ENCODE measurements around the gene RPL36. TPM values are rescaled to one million over a fixed set of nuclear protein-coding genes. Genes with fewer than 3 reads are reported as not detected.
A peak's percentile ranks its signal among the peaks of the same experiment; 100 is the strongest.

RPL36 gene
- total and polyA plus RNA-seq, 5 donors from 2014 or later = 984 to 2,703 (median 1,992) TPM

DNA sequence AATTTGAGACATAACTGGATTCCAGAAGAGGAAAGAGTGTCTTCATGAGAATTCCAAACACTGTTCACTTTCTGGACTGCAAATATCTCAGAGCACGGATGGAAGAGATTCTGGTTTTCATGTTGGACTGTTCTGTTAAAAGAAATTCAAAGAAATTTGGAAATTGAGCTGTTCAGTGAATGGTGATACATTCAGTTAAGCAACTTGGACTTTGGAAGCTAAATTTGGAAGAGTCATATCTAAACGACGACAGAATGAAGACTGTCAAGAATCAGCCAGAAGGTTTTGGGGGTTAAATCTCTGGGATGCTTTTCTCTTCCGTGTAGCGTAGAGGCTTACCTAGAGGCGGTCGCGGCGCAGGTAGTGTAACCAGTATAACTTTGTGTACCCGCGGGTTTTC is 41.6 kb upstream of the RPL36 start:
- no peaks in the 10 kb centered on the region for H3K4me1 ChIP-seq (ENCODE audit: control insufficient read depth, insufficient read depth, low read length, poor library complexity, severe bottlenecking)
- Mint-ChIP-seq H3K4me3 (no peak overlapping the region), H3K4me1 (peaks cover 0 to 28% (median 23%) of the 10 kb centered on the region in 4 donors), H3K36me3 (peaks cover 66% of the 10 kb centered on the region), H3K27ac (no peak overlapping the region), H3K27me3 (no peaks in the 10 kb centered on the region), H3K9me3 (no peaks in the 10 kb centered on the region)
- ATAC-seq (ENCODE audit: low read depth in 2 of 2) = no peak
- no peak for DNase-seq
- H3K36me3 ChIP-seq (ENCODE audit: control insufficient read depth, insufficient read depth, low read length) = peaks cover 84% of the 10 kb centered on the region
- no peaks in the 10 kb centered on the region for H3K27me3 ChIP-seq (ENCODE audit: control insufficient read depth, insufficient read depth, low read length)
- no peak overlapping the region for H3K4me3 ChIP-seq (ENCODE audit: low read depth, low read length)
- H3K9me3 ChIP-seq (ENCODE audit: control insufficient read depth in 2 of 2, low read length in 2 of 2) = no peaks in the 10 kb centered on the region
- H3K27ac ChIP-seq (ENCODE audit: insufficient read depth, low read length, poor library complexity, severe bottlenecking) = no peak overlapping the region

DNA sequence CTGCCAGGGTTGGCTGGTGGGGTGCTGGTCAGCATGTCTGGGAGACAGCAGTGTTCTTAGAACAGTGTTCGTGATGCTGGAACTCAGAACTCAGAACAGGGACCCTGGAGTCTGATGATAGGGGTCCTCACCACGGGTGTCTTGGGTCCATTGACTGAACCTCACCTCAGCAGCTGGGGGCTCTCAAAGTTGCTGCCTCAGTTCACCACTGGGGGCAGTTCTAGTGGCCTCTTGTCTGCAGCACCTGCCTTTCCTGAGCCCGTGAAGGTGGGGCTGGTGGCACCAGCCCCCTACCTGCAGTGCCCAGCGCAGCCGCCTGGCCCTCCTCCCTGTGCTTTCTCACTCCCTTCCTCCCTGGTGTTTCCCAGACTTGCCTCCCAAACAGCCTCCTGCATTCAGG is 38.7 kb upstream of the RPL36 start:
- no peak overlapping the region for H3K4me3 Mint-ChIP-seq
- H3K9me3 Mint-ChIP-seq = no peaks in the 10 kb centered on the region
- no peaks in the 10 kb centered on the region for H3K9me3 ChIP-seq (ENCODE audit: control insufficient read depth in 2 of 2, low read length in 2 of 2)
- no peak for ATAC-seq (ENCODE audit: low read depth in 2 of 2)
- no peak overlapping the region for H3K27ac Mint-ChIP-seq
- no peak for DNase-seq
- H3K4me1 Mint-ChIP-seq = peaks cover 0 to 10% (median 6%) of the 10 kb centered on the region in 4 donors
- no peaks in the 10 kb centered on the region for H3K27me3 Mint-ChIP-seq
- H3K27me3 ChIP-seq (ENCODE audit: control insufficient read depth, insufficient read depth, low read length) = no peaks in the 10 kb centered on the region
- H3K4me3 ChIP-seq (ENCODE audit: low read depth, low read length) = no peak overlapping the region
- no peaks in the 10 kb centered on the region for H3K4me1 ChIP-seq (ENCODE audit: control insufficient read depth, insufficient read depth, low read length, poor library complexity, severe bottlenecking)
- H3K36me3 ChIP-seq (ENCODE audit: control insufficient read depth, insufficient read depth, low read length) = peaks cover 82% of the 10 kb centered on the region
- no peak overlapping the region for H3K27ac ChIP-seq (ENCODE audit: insufficient read depth, low read length, poor library complexity, severe bottlenecking)
- peaks cover 54% of the 10 kb centered on the region for H3K36me3 Mint-ChIP-seq

DNA sequence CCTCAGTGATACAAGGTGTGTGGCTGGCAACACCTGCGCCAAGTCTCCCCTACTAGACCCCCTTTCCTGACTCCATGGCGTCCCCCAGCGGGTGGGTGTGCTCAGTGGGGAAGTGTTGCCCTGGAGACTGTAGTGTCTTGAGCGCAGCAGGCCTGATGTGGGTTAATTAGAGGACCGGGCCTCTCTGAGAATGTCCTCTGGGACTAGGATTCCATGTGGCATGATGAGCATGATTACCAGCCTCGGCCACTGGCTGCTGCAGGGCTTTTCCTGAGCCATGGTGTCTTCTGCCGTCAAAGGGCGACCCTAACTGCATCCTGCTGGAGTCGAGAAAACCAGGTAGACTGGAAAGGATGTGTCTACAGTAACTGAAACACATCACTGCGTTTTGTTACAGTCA is 37.8 kb upstream of the RPL36 start:
- Histone ChIP-seq H3K4me3 (ENCODE audit: low read depth, low read length) (no peak overlapping the region), H3K36me3 (ENCODE audit: control insufficient read depth, insufficient read depth, low read length) (peaks cover 77% of the 10 kb centered on the region), H3K4me1 (ENCODE audit: control insufficient read depth, insufficient read depth, low read length, poor library complexity, severe bottlenecking) (no peaks in the 10 kb centered on the region), H3K27me3 (ENCODE audit: control insufficient read depth, insufficient read depth, low read length) (no peaks in the 10 kb centered on the region), H3K27ac (ENCODE audit: insufficient read depth, low read length, poor library complexity, severe bottlenecking) (no peak overlapping the region), H3K9me3 (ENCODE audit: control insufficient read depth in 2 of 2, low read length in 2 of 2) (no peaks in the 10 kb centered on the region)
- DNase-seq (no peak), ATAC-seq (ENCODE audit: low read depth in 2 of 2) (no peak)
- Mint-ChIP-seq H3K27me3 (no peaks in the 10 kb centered on the region), H3K36me3 (peaks cover 49% of the 10 kb centered on the region), H3K4me3 (no peak overlapping the region), H3K9me3 (no peaks in the 10 kb centered on the region), H3K27ac (no peak overlapping the region), H3K4me1 (peaks cover 0 to 4% (median under 1%) of the 10 kb centered on the region in 4 donors)

DNA sequence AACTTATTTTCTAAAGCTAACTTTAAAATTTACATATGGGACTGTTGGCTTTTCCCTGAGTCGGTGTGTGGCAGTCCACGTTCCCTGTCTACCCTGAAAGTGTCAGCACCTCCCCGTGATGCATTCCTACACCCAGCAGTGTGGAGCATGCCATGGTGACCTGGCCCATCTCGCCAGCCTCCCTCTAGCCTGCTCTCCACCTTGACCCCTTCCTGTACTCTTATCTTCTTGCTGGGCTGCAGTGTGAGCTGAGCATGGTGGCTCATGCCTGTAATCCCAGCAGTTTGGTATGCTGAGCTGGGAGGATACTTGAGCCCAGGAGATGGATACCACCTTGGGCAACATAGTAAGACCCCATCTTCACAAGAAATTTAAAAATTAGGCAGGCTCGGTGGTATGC is 35.2 kb upstream of the RPL36 start:
- H3K36me3 ChIP-seq (ENCODE audit: control insufficient read depth, insufficient read depth, low read length) = peaks cover 79% of the 10 kb centered on the region
- Mint-ChIP-seq H3K36me3 (peaks cover 47% of the 10 kb centered on the region), H3K9me3 (no peaks in the 10 kb centered on the region), H3K4me1 (no peaks in the 10 kb centered on the region), H3K4me3 (no peak overlapping the region), H3K27ac (peak overlapping the region in 1 of 3 donors; percentile 29), H3K27me3 (no peaks in the 10 kb centered on the region)
- no peaks in the 10 kb centered on the region for H3K27me3 ChIP-seq (ENCODE audit: control insufficient read depth, insufficient read depth, low read length)
- no peak overlapping the region for H3K27ac ChIP-seq (ENCODE audit: insufficient read depth, low read length, poor library complexity, severe bottlenecking)
- H3K4me3 ChIP-seq (ENCODE audit: low read depth, low read length) = no peak overlapping the region
- no peaks in the 10 kb centered on the region for H3K9me3 ChIP-seq (ENCODE audit: control insufficient read depth in 2 of 2, low read length in 2 of 2)
- DNase-seq = no peak
- ATAC-seq (ENCODE audit: low read depth in 2 of 2) = no peak
- H3K4me1 ChIP-seq (ENCODE audit: control insufficient read depth, insufficient read depth, low read length, poor library complexity, severe bottlenecking) = no peaks in the 10 kb centered on the region

DNA sequence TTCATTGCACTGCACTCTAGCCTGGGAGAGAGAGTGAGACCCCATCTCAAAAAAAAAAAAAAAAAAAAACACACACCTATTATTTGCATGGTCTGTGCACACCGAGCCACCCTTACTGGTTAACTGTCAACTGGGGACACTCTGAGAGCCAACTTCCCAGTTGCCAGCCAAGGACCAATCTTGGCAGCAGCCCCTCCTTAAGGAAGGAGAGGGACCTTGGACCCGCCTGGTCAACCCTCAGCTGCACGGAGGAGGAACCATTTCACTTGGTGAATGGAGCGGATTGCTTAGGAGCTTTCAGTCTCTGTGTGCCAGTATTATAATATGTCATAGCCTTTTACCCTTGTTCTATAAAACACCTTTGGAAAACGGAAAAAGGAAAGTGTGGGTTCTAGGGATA is 34.7 kb upstream of the RPL36 start:
- no peak for DNase-seq
- no peaks in the 10 kb centered on the region for H3K4me1 Mint-ChIP-seq
- Histone ChIP-seq H3K4me3 (ENCODE audit: low read depth, low read length) (no peak overlapping the region), H3K4me1 (ENCODE audit: control insufficient read depth, insufficient read depth, low read length, poor library complexity, severe bottlenecking) (no peaks in the 10 kb centered on the region), H3K9me3 (ENCODE audit: control insufficient read depth in 2 of 2, low read length in 2 of 2) (no peaks in the 10 kb centered on the region), H3K36me3 (ENCODE audit: control insufficient read depth, insufficient read depth, low read length) (peaks cover 80% of the 10 kb centered on the region), H3K27ac (ENCODE audit: insufficient read depth, low read length, poor library complexity, severe bottlenecking) (no peak overlapping the region), H3K27me3 (ENCODE audit: control insufficient read depth, insufficient read depth, low read length) (no peaks in the 10 kb centered on the region)
- no peaks in the 10 kb centered on the region for H3K9me3 Mint-ChIP-seq
- ATAC-seq (ENCODE audit: low read depth in 2 of 2) = no peak
- peaks cover 44% of the 10 kb centered on the region for H3K36me3 Mint-ChIP-seq
- peak overlapping the region in 1 of 3 donors; percentile 29 for H3K27ac Mint-ChIP-seq
- no peaks in the 10 kb centered on the region for H3K27me3 Mint-ChIP-seq
- no peak overlapping the region for H3K4me3 Mint-ChIP-seq

GRCh38 chr19:5661483-5661882 is 28.6 kb upstream of the RPL36 start:
- Histone ChIP-seq H3K27ac (ENCODE audit: insufficient read depth, low read length, poor library complexity, severe bottlenecking) (no peak overlapping the region), H3K4me1 (ENCODE audit: control insufficient read depth, insufficient read depth, low read length, poor library complexity, severe bottlenecking) (no peaks in the 10 kb centered on the region), H3K4me3 (ENCODE audit: low read depth, low read length) (no peak overlapping the region), H3K9me3 (ENCODE audit: control insufficient read depth in 2 of 2, low read length in 2 of 2) (no peaks in the 10 kb centered on the region), H3K36me3 (ENCODE audit: control insufficient read depth, insufficient read depth, low read length) (peaks cover 89% of the 10 kb centered on the region), H3K27me3 (ENCODE audit: control insufficient read depth, insufficient read depth, low read length) (no peaks in the 10 kb centered on the region)
- Mint-ChIP-seq H3K4me1 (no peaks in the 10 kb centered on the region), H3K4me3 (no peak overlapping the region), H3K27ac (no peak overlapping the region), H3K9me3 (no peaks in the 10 kb centered on the region), H3K27me3 (no peaks in the 10 kb centered on the region), H3K36me3 (peaks cover 32% of the 10 kb centered on the region)
- ATAC-seq (ENCODE audit: low read depth in 2 of 2) = no peak
- DNase-seq = no peak

DNA sequence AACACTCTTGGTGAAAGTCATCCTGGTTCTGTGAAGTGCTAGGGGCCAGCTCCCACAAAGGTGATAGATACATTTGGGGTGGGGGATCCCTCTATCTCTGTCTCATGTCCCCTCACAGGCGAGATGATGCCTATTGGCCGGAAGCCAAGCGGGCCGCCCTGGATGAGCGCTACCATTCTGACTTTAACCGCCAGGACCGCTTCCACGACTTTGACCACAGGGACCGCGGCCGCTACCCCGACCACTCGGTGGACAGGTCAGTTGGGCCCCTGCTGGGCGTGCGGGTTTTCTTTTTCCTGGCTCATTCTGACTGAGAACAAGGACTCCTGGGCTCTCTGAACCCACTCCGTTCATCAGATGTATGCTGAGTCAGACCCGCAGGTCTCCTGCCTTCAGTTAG is 26.2 kb upstream of the RPL36 start:
- no peak overlapping the region for H3K27ac Mint-ChIP-seq
- H3K36me3 Mint-ChIP-seq = peaks cover 31% of the 10 kb centered on the region
- H3K4me1 ChIP-seq (ENCODE audit: control insufficient read depth, insufficient read depth, low read length, poor library complexity, severe bottlenecking) = no peaks in the 10 kb centered on the region
- H3K9me3 ChIP-seq (ENCODE audit: control insufficient read depth in 2 of 2, low read length in 2 of 2) = no peaks in the 10 kb centered on the region
- no peak overlapping the region for H3K27ac ChIP-seq (ENCODE audit: insufficient read depth, low read length, poor library complexity, severe bottlenecking)
- peaks cover 94% of the 10 kb centered on the region for H3K36me3 ChIP-seq (ENCODE audit: control insufficient read depth, insufficient read depth, low read length)
- DNase-seq (no peak), ATAC-seq (ENCODE audit: low read depth in 2 of 2) (no peak)
- no peaks in the 10 kb centered on the region for H3K9me3 Mint-ChIP-seq
- H3K4me3 ChIP-seq (ENCODE audit: low read depth, low read length) = no peak overlapping the region
- no peak overlapping the region for H3K4me3 Mint-ChIP-seq
- no peaks in the 10 kb centered on the region for H3K27me3 Mint-ChIP-seq
- no peaks in the 10 kb centered on the region for H3K27me3 ChIP-seq (ENCODE audit: control insufficient read depth, insufficient read depth, low read length)
- H3K4me1 Mint-ChIP-seq = no peaks in the 10 kb centered on the region

DNA sequence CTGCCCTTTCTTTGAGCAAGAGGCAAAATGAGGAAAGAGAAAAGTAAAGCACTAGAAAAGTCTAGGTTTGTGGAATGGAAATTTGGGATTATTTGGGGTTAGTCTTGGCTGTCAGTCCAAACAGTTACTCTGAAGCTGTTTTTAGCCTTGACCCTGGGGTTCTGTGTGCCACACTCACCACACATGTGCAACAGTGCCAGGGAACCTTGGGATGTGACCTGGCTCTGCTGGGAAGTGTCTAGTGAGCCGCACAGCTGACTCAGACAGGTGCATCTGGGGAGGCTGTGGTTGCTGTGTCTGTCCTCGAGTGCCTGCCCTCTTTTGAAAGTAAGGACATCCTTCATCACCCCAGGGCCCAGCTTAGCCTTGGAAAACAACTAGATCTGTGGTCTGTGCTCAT is 25.6 kb upstream of the RPL36 start:
- Histone ChIP-seq H3K9me3 (ENCODE audit: control insufficient read depth in 2 of 2, low read length in 2 of 2) (no peaks in the 10 kb centered on the region), H3K36me3 (ENCODE audit: control insufficient read depth, insufficient read depth, low read length) (peaks cover 95% of the 10 kb centered on the region), H3K27ac (ENCODE audit: insufficient read depth, low read length, poor library complexity, severe bottlenecking) (no peak overlapping the region), H3K27me3 (ENCODE audit: control insufficient read depth, insufficient read depth, low read length) (no peaks in the 10 kb centered on the region), H3K4me3 (ENCODE audit: low read depth, low read length) (no peak overlapping the region), H3K4me1 (ENCODE audit: control insufficient read depth, insufficient read depth, low read length, poor library complexity, severe bottlenecking) (no peaks in the 10 kb centered on the region)
- Mint-ChIP-seq H3K4me1 (no peaks in the 10 kb centered on the region), H3K36me3 (peaks cover 37% of the 10 kb centered on the region), H3K9me3 (no peaks in the 10 kb centered on the region), H3K27me3 (no peaks in the 10 kb centered on the region), H3K4me3 (no peak overlapping the region), H3K27ac (no peak overlapping the region)
- no peak for DNase-seq
- no peak for ATAC-seq (ENCODE audit: low read depth in 2 of 2)
